GM12878 (cell line): Measurements from ENCODE around the gene GCLM. TPM values are rescaled to one million over a fixed set of nuclear protein-coding genes. Genes with fewer than 3 reads are reported as not detected.

ENCODE experiments used
- EED ChIP-seq: sonication (generic); IDR thresholded peaks from 2 replicates; pipeline ENCODE4 v1.6.1; 2016; ENCODE audit warnings: antibody characterized with exemption, low read depth
- IRF3 ChIP-seq: fragments of 450-650 bp; IDR thresholded peaks from 2 replicates; pipeline ENCODE4 v1.6.1; 2014; ENCODE audit warnings: mild to moderate bottlenecking
- IRF4 ChIP-seq: IDR thresholded peaks from 2 replicates; pipeline ENCODE4 v1.6.1; 2011; ENCODE audit warnings: low read depth, low read length
- MEF2A ChIP-seq: IDR thresholded peaks from 2 replicates; pipeline ENCODE4 v1.6.1; 2011; ENCODE audit warnings: low read depth, mild to moderate bottlenecking, low read length, moderate library complexity; ENCODE audit not compliant: insufficient read depth
- MTA2 ChIP-seq: fragments of 450-650 bp; IDR thresholded peaks from 2 replicates; pipeline ENCODE4 v1.6.1; 2016; ENCODE audit warnings: low read depth, mild to moderate bottlenecking, moderate library complexity
- NFIC ChIP-seq: IDR thresholded peaks from 2 replicates; pipeline ENCODE4 v1.6.1; 2012; ENCODE audit warnings: low read depth, mild to moderate bottlenecking, inconsistent platforms, low read length, moderate library complexity
- POLR2AphosphoS2 ChIP-seq: IDR thresholded peaks from 2 replicates; pipeline ENCODE4 v1.6.1; 2011; ENCODE audit warnings: low read depth, mild to moderate bottlenecking, low read length, improper control_type of control experiment, moderate library complexity
- RFX5 ChIP-seq: IDR thresholded peaks from 2 replicates; pipeline ENCODE4 v1.6.1; 2011; ENCODE audit warnings: low read depth, low read length, improper control_type of control experiment
- SPI1 ChIP-seq: IDR thresholded peaks from 2 replicates; pipeline ENCODE4 v1.6.1; 2011; ENCODE audit warnings: low read depth, mild to moderate bottlenecking, low read length, moderate library complexity, borderline replicate concordance; ENCODE audit not compliant: insufficient read depth
- SRF ChIP-seq, 2 experiments: IDR thresholded peaks; 2 replicates each; pipeline ENCODE4 v1.6.1; 2011; ENCODE audit warnings: low read depth in 2 of 2, low read length in 2 of 2, mild to moderate bottlenecking in 1 of 2, moderate library complexity in 1 of 2
- TCF3 ChIP-seq: IDR thresholded peaks from 2 replicates; pipeline ENCODE4 v1.6.1; 2012; ENCODE audit warnings: low read depth, mild to moderate bottlenecking, low read length, borderline replicate concordance; ENCODE audit not compliant: insufficient read depth
- YY1 ChIP-seq: IDR thresholded peaks from 2 replicates; pipeline ENCODE4 v1.6.1; 2011; ENCODE audit warnings: low read depth, mild to moderate bottlenecking, low read length
- ZNF622 ChIP-seq: fragments of 450-650 bp; IDR thresholded peaks from 2 replicates; pipeline ENCODE4 v1.6.1; 2017; ENCODE audit warnings: mild to moderate bottlenecking, inconsistent platforms
- polyA plus RNA-seq, 11 experiments: library from polyadenylated mRNA; depleted of rRNA in 4 of 11; unstranded in 6 of 11; stranded (reverse) in 5 of 11; fragments of >200 nt; fragmentation: Nextera tagmentation in 4 of 11; fragmentation: Illumina TruSeq in 1 of 11; extraction: Ambion mirVana in 4 of 11; extraction: Trizol in 1 of 11; gene quantifications; 1 replicate in 1 of 11; 2 replicates in 10 of 11; pipeline versions ENCODE4 v1.2.1 to v1.2.3, GENCODE V29; 2011 to 2016; ENCODE audit warnings: inconsistent platforms in 2 of 11, missing spikeins in 2 of 11, low read depth in 1 of 11
- total RNA-seq, 4 experiments: library from RNA; depleted of rRNA in 3 of 4; stranded (reverse); fragments of >200 nt in 3 of 4; fragmentation: Illumina TruSeq in 1 of 4; extraction: Trizol in 1 of 4; gene quantifications; 2 replicates each; pipeline versions ENCODE4 v1.2.1 to v1.2.3, GENCODE V29; 2013 to 2021
- TF ChIP-seq, protein P1 (sequence below): fragments of 450-650 bp; IDR thresholded peaks from 2 replicates; pipeline ENCODE4 v1.6.1; 2018; ENCODE audit warnings: borderline replicate concordance, mild to moderate bottlenecking; ENCODE audit not compliant: partially characterized antibody
- TF ChIP-seq, protein P2 (sequence below): IDR thresholded peaks from 2 replicates; pipeline ENCODE4 v1.6.1; 2012; ENCODE audit warnings: mild to moderate bottlenecking, low read depth, low read length

GCLM gene
- total and polyA plus RNA-seq, 10 of the 15 experiments (the other 5 are each of a cell fraction or from before 2014, with no cell fraction given) = 2.6 to 17.3 (median 6.9) TPM

GRCh38 chr1:93878501-93878888, 30.7 kb downstream of the GCLM start (continued):
- TF ChIP-seq SRF (IDR thresholded peaks at IDR 0.05; ENCODE audit: low read depth in 2 of 2, low read length in 2 of 2) = 0 out of 4 replicates have a peak, but pooled peaks of 1 of the 2 experiments have one; percentile 9
- TF ChIP-seq YY1 = no peak
- TF ChIP-seq, protein P1, sequence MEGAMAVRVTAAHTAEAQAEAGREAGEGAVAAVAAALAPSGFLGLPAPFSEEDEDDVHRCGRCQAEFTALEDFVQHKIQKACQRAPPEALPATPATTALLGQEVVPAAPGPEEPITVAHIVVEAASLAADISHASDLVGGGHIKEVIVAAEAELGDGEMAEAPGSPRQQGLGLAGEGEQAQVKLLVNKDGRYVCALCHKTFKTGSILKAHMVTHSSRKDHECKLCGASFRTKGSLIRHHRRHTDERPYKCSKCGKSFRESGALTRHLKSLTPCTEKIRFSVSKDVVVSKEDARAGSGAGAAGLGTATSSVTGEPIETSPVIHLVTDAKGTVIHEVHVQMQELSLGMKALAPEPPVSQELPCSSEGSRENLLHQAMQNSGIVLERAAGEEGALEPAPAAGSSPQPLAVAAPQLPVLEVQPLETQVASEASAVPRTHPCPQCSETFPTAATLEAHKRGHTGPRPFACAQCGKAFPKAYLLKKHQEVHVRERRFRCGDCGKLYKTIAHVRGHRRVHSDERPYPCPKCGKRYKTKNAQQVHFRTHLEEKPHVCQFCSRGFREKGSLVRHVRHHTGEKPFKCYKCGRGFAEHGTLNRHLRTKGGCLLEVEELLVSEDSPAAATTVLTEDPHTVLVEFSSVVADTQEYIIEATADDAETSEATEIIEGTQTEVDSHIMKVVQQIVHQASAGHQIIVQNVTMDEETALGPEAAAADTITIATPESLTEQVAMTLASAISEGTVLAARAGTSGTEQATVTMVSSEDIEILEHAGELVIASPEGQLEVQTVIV = no peak
- TF ChIP-seq RFX5 = no peak
- no peak for TF ChIP-seq TCF3
- TF ChIP-seq, protein P2, sequence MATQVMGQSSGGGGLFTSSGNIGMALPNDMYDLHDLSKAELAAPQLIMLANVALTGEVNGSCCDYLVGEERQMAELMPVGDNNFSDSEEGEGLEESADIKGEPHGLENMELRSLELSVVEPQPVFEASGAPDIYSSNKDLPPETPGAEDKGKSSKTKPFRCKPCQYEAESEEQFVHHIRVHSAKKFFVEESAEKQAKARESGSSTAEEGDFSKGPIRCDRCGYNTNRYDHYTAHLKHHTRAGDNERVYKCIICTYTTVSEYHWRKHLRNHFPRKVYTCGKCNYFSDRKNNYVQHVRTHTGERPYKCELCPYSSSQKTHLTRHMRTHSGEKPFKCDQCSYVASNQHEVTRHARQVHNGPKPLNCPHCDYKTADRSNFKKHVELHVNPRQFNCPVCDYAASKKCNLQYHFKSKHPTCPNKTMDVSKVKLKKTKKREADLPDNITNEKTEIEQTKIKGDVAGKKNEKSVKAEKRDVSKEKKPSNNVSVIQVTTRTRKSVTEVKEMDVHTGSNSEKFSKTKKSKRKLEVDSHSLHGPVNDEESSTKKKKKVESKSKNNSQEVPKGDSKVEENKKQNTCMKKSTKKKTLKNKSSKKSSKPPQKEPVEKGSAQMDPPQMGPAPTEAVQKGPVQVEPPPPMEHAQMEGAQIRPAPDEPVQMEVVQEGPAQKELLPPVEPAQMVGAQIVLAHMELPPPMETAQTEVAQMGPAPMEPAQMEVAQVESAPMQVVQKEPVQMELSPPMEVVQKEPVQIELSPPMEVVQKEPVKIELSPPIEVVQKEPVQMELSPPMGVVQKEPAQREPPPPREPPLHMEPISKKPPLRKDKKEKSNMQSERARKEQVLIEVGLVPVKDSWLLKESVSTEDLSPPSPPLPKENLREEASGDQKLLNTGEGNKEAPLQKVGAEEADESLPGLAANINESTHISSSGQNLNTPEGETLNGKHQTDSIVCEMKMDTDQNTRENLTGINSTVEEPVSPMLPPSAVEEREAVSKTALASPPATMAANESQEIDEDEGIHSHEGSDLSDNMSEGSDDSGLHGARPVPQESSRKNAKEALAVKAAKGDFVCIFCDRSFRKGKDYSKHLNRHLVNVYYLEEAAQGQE = peak; percentile 68; the same call in 1 of the 2 replicates
- TF ChIP-seq SPI1 = no peak
- TF ChIP-seq IRF4 = peak; percentile 92
- no peak for TF ChIP-seq IRF3
- no peak for TF ChIP-seq EED
- TF ChIP-seq POLR2AphosphoS2 = no peak
- TF ChIP-seq ZNF622 = no peak
- TF ChIP-seq MEF2A = no peak
- TF ChIP-seq NFIC = no peak
- no peak for TF ChIP-seq MTA2
- TF ChIP-seq, all 136 proteins: peak for 11
